A673 (cell line): Measurements from ENCODE around the gene CLPX.

Experiments used
- CTCF ChIP-seq: fragments of 300-800, 200-600 bp; sonication (generic); conservative IDR thresholded peaks from 2 replicates; pipeline ENCODE4 v1.5.1; 2017; ENCODE audit warnings: low read depth, mild to moderate bottlenecking, antibody characterized with exemption, low read length, moderate library complexity, mixed read lengths
- EZH2 ChIP-seq: fragments of 200-600 bp; sonication (generic); IDR thresholded peaks from 2 replicates; pipeline ENCODE4 v1.6.1; 2017; ENCODE audit warnings: borderline replicate concordance, low read depth, mild to moderate bottlenecking, mixed read lengths, antibody characterized with exemption, low read length; ENCODE audit not compliant: poor library complexity, severe bottlenecking

- TF ChIP-seq CTCF (no peak), EZH2 (no peak)
These were observed 54.2 kb downstream of the CLPX start for GRCh38 chr15:65130941-65131340.
